OCI-LY7 (cell line): ENCODE results near the gene EML6.
A peak's percentile ranks its signal among the peaks of the same experiment; 100 is the strongest.

Experiments used
- CTCF ChIP-seq: fragments of 200-600 bp; sonication (generic); conservative IDR thresholded peaks from 2 replicates; pipeline ENCODE4 v1.5.1; 2014; ENCODE audit warnings: mild to moderate bottlenecking, antibody characterized with exemption, low read length, moderate library complexity, mixed read lengths
- EZH2phosphoT487 ChIP-seq: fragments of 200-600 bp; sonication (generic); IDR thresholded peaks from 2 replicates; pipeline ENCODE4 v1.6.1; 2018; ENCODE audit warnings: low read depth, borderline replicate concordance, mild to moderate bottlenecking, mixed run types, antibody characterized with exemption, low read length, moderate library complexity, mixed read lengths

- TF ChIP-seq CTCF (0 out of 2 replicates have a peak, but pooled peaks have one; percentile 20), EZH2phosphoT487 (no peak)
Measured at GRCh38 chr2:54997826-54998225, 274.4 kb downstream of the EML6 start.
